Right lobe of liver (tissue), 6 donors: ENCODE results near the gene ADAMTS4. TPM values are rescaled to one million over a fixed set of nuclear protein-coding genes. Genes with fewer than 3 reads are reported as not detected.

ENCODE experiments used
- ATAC-seq, 4 donors: fragments of 200-7000 bp; cut with Tn5 transposase; one replicate each; pipeline ENCODE4 v1.9.1; 2020; ENCODE audit warnings: mild to moderate bottlenecking in 4 of 4, moderate library complexity in 4 of 4
- DNase-seq, 3 donors: peaks; one replicate each; pipeline ENCODE4 v3.0.0-alpha.2; 2020
- H3K27ac ChIP-seq, 3 donors: fragments of 200-600 bp; one replicate each; pipeline ENCODE4 v1.8.0; 2022
- H3K27me3 ChIP-seq, 2 donors: fragments of 200-600 bp; one replicate each; pipeline ENCODE4 v1.8.0; 2022
- H3K36me3 ChIP-seq, 4 donors: fragments of 200-600 bp; sonication (generic) in 1 of 4; one replicate each; pipeline versions ENCODE4 v1.5.1 to v1.8.0; 2017 to 2022; ENCODE audit warnings: control low read depth in 1 of 4
- H3K4me1 ChIP-seq, 4 donors: fragments of 200-600 bp; sonication (generic) in 1 of 4; one replicate each; pipeline versions ENCODE4 v1.5.1 to v1.8.0; 2017 to 2022; ENCODE audit warnings: control low read depth in 1 of 4
- H3K4me3 ChIP-seq, 3 donors: fragments of 200-600 bp; one replicate each; pipeline ENCODE4 v1.8.0; 2022
- H3K9me3 ChIP-seq, 4 donors: fragments of 200-600 bp; sonication (generic) in 1 of 4; one replicate each; pipeline versions ENCODE4 v1.5.1 to v1.8.0; 2017 to 2022; ENCODE audit warnings: control low read depth in 1 of 4
- CTCF ChIP-seq, 4 donors: fragments of 200-600 bp in 3 of 4; fragments of 450-650 bp in 1 of 4; IDR thresholded peaks; one replicate each; pipeline versions ENCODE4 v1.5.1 to v1.8.0; 2016 to 2022; ENCODE audit warnings: antibody characterized with exemption in 4 of 4, mild to moderate bottlenecking in 2 of 4
- POLR2A ChIP-seq: fragments of 450-650 bp; IDR thresholded peaks from one replicate; pipeline ENCODE4 v1.6.1; 2017; ENCODE audit warnings: antibody characterized with exemption, mild to moderate bottlenecking
- WGBS: methylation state at CpG from one replicate; pipeline ENCODE4 v1.1.6; 2018; ENCODE audit warnings: low coverage, low lambda C conversion rate; ENCODE audit not compliant: insufficient coverage; ENCODE audit errors: missing lambda C conversion rate; 5-methylcytosine and 5-hydroxymethylcytosine counted together
- intact Hi-C, 2 donors: fragments of 100-400 bp; cut with DNase I; formaldehyde crosslinking; loops; one replicate each; pipeline versions ENCODE4 v1.11.2 to v1.14.1; 2022
- total RNA-seq, 6 experiments: library from RNA; depleted of rRNA in 2 of 6; stranded (reverse); fragments of >200 nt in 2 of 6; fragmentation: NEBNext Ultra II Directional in 3 of 6; extraction: Animal tissue kit (Norgen Biotek cat#: 25700) in 3 of 6; gene quantifications; one replicate each; pipeline versions ENCODE4 v1.1.0 to v1.2.4, GENCODE V29; 2016 to 2023
- donor health status: DM: no; HTN: yes; CAD: no.
- donor health status: DM: no; HTN: no; CAD: no.
- donor health status: DM: no; HTN: no; CAD: no.
- donor health status: DM: no; HTN: yes; CAD: no.
- donor health status: DM: no; HTN: yes; CAD: no.

The ADAMTS4 gene
- total RNA-seq, 6 experiments from 2014 or later: 0.29 to 11.0 (median 2.1) TPM

- Histone ChIP-seq H3K4me1 (peaks cover 0 to 15% (median 3%) of the 10 kb centered on the region in 4 donors), H3K27me3 (no peaks in the 10 kb centered on the region), H3K4me3 (no peak overlapping the region), H3K9me3 (no peaks in the 10 kb centered on the region), H3K36me3 (peaks cover 0 to 17% (median 0%) of the 10 kb centered on the region in 4 donors), H3K27ac (no peak overlapping the region)
- ATAC-seq (no peak), DNase-seq (no peak)
- 90% methylated on average over 2 of the region's 10 CpGs for WGBS
- TF ChIP-seq CTCF (IDR thresholded peaks at IDR 0.05) (no peak), POLR2A (no peak)
- intact Hi-C loops: no loop called here
Measured at GRCh38 chr1:161162806-161163205, 36.0 kb downstream of the ADAMTS4 start.

- no peaks in the 10 kb centered on the region for H3K9me3 ChIP-seq
- DNase-seq (no peak), ATAC-seq (no peak)
- TF ChIP-seq POLR2A (no peak), CTCF (IDR thresholded peaks at IDR 0.05) (no peak)
- no peak overlapping the region for H3K27ac ChIP-seq
- intact Hi-C loops: no loop called here
- H3K36me3 ChIP-seq: peaks cover 0 to 22% (median 0%) of the 10 kb centered on the region in 4 donors
- peaks cover 0 to 15% (median 2%) of the 10 kb centered on the region in 4 donors for H3K4me1 ChIP-seq
- no peak overlapping the region for H3K4me3 ChIP-seq
- H3K27me3 ChIP-seq: no peaks in the 10 kb centered on the region
- WGBS: 40% methylated on average over 1 of the region's 7 CpGs
Measured at GRCh38 chr1:161162052-161162451, 36.8 kb downstream of the ADAMTS4 start.

DNA sequence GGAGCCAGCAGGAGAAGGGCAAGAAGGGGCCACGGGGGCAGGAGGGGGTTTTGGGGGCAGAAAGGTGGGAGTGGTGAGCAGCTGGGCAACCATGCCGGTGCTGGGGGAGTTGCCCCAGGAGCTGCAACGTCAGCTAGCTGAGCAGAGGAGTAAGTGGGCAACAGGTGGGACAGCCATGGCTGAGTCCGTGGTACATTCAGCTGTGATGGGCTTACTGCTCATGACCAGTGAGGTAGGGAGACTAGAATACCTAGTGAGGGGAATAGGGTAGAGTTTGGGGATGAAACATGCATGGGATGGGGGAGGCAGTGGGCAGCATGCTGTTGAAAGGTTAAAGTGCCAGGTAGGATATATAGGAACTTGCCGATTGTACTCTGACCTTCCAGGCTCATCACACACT, 37.2 kb downstream of the ADAMTS4 start:
- H3K27ac ChIP-seq: no peak overlapping the region
- DNase-seq (no peak), ATAC-seq (no peak)
- intact Hi-C loops: no loop called here
- H3K9me3 ChIP-seq: no peaks in the 10 kb centered on the region
- H3K27me3 ChIP-seq: no peaks in the 10 kb centered on the region
- peaks cover 0 to 22% (median 0%) of the 10 kb centered on the region in 4 donors for H3K36me3 ChIP-seq
- H3K4me3 ChIP-seq: no peak overlapping the region
- WGBS: 88% methylated on average over 3 of the region's 5 CpGs
- peaks cover 0 to 15% (median under 1%) of the 10 kb centered on the region in 4 donors for H3K4me1 ChIP-seq
- TF ChIP-seq POLR2A (no peak), CTCF (IDR thresholded peaks at IDR 0.05) (no peak)

DNA sequence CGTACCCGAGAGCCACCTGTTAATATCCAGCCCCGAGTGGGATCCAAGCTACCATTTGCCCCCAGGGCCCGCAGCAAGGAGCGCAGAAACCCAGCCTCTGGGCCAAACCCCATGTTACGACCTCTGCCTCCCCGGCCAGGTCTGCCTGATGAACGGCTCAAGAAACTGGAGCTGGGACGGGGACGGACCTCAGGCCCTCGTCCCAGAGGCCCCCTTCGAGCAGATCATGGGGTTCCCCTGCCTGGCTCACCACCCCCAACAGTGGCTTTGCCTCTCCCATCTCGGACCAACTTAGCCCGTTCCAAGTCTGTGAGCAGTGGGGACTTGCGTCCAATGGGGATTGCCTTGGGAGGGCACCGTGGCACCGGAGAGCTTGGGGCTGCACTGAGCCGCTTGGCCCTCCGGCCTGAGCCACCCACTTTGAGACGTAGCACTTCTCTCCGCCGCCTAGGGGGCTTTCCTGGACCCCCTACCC, 38.1 kb downstream of the ADAMTS4 start:
- Histone ChIP-seq H3K4me1 (peaks cover 0 to 15% (median 0%) of the 10 kb centered on the region in 4 donors), H3K36me3 (peaks cover 0 to 22% (median 0%) of the 10 kb centered on the region in 4 donors), H3K9me3 (no peaks in the 10 kb centered on the region), H3K27me3 (no peaks in the 10 kb centered on the region), H3K4me3 (no peak overlapping the region), H3K27ac (no peak overlapping the region)
- no peak for ATAC-seq
- TF ChIP-seq CTCF (IDR thresholded peaks at IDR 0.05) (no peak), POLR2A (no peak)
- intact Hi-C loops: no loop called here
- no peak for DNase-seq
- WGBS: 100% methylated on average over 1 of the region's 22 CpGs

DNA sequence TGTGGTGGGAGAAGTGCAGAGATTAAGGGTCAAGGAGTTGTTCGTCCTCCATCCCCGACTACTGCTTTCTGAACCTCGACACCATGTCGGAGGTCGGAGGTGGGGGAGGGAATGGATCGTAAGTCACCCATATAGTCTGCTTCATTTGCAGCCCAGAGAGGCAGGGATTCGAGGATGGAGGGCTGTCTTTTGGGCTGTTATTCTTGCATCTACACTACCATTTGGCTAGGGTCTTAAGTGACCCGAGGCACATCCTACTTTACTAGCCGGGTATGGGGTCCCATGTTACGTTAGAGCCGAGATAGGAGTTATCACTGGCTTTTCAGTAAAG, 39.0 kb downstream of the ADAMTS4 start:
- H3K4me3 ChIP-seq: peak overlapping the region; percentile 84 to 93 (median 87)
- H3K27ac ChIP-seq: peak overlapping the region; percentile 73 to 85 (median 78)
- H3K27me3 ChIP-seq: no peaks in the 10 kb centered on the region
- H3K36me3 ChIP-seq: peaks cover 0 to 22% (median 0%) of the 10 kb centered on the region in 4 donors
- H3K4me1 ChIP-seq: peaks cover 0 to 8% (median 0%) of the 10 kb centered on the region in 4 donors
- 15% methylated on average over 5 of the region's 11 CpGs for WGBS
- TF ChIP-seq CTCF (IDR thresholded peaks at IDR 0.05): no peak
- TF ChIP-seq POLR2A: no peak
- intact Hi-C loops: no loop called here
- DNase-seq (no peak), ATAC-seq (no peak)
- H3K9me3 ChIP-seq: no peaks in the 10 kb centered on the region
